Progenitor cell of endocrine pancreas (in vitro differentiated cells): ENCODE data around the gene LEUTX. TPM values are rescaled to one million over a fixed set of nuclear protein-coding genes. Genes with fewer than 3 reads are reported as not detected.
"Not testable (repeated sequence)": the region's sequence is repeated elsewhere in the genome, so short reads cannot be mapped to it uniquely, and the experiment has no call there.

Source experiments
- DNase-seq: peaks from one replicate; pipeline ENCODE4 v3.0.0; 2021; ENCODE audit warnings: low spot score; ENCODE audit not compliant: unreplicated experiment
- H3K27ac Mint-ChIP-seq: 2 replicates; pipeline ENCODE4 v1.8.0; 2021; ENCODE audit warnings: mild to moderate bottlenecking, moderate library complexity, mixed read lengths
- H3K27me3 Mint-ChIP-seq: 2 replicates; pipeline ENCODE4 v1.8.0; 2021; ENCODE audit warnings: mixed read lengths
- H3K36me3 Mint-ChIP-seq: 2 replicates; pipeline ENCODE4 v1.8.0; 2022; ENCODE audit warnings: mixed read lengths; ENCODE audit not compliant: insufficient read depth
- H3K4me1 Mint-ChIP-seq: 2 replicates; pipeline ENCODE4 v1.8.0; 2021; ENCODE audit warnings: low read depth, mixed read lengths
- H3K4me3 Mint-ChIP-seq: 2 replicates; pipeline ENCODE4 v1.8.0; 2021; ENCODE audit warnings: low read depth, mild to moderate bottlenecking, moderate library complexity, mixed read lengths
- H3K9me3 Mint-ChIP-seq: 2 replicates; pipeline ENCODE4 v1.8.0; 2021; ENCODE audit warnings: low read depth, mixed read lengths
- total RNA-seq: library from RNA; stranded (reverse); gene quantifications from 2 replicates; pipeline ENCODE4 v1.2.1, GENCODE V29; 2021
- TF ChIP-seq, protein P1 (sequence below): fragments of 200-600 bp; sonication (generic); IDR thresholded peaks from one replicate; pipeline ENCODE4 v1.5.0; 2021; ENCODE audit warnings: antibody characterized with exemption, mild to moderate bottlenecking; ENCODE audit not compliant: unreplicated experiment

Gene LEUTX
- total RNA-seq, 1 donor from 2014 or later: not detected

DNA sequence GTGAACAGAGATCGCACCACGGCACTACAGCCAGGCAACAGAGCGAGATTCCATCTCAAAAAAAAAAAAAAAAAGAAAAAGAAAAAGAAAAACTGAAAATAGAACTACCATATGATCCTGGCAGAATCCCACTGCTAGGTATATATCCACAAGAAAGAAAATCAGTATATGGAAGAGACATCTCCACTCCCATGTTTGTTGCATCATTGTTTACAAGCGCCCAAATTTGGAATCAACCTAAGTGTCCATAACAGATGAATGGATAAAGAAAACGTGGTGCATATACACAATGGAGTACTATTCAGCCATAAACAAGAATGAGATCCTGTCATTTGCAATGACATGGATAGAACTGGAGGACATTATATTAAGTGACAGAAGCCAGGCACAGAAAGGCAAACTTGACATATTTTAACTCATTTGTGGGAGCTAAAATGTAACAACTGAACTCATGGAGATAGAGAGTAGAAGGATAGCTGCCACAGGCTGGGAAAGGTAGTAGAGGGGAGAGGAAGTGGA lies 29.3 kb downstream of the LEUTX start:
- H3K4me3 Mint-ChIP-seq: no peak overlapping the region
- H3K4me1 Mint-ChIP-seq: peaks cover 2% of the 10 kb centered on the region
- peaks cover 9% of the 10 kb centered on the region for H3K27me3 Mint-ChIP-seq
- H3K9me3 Mint-ChIP-seq: no peaks in the 10 kb centered on the region
- TF ChIP-seq, protein P1, sequence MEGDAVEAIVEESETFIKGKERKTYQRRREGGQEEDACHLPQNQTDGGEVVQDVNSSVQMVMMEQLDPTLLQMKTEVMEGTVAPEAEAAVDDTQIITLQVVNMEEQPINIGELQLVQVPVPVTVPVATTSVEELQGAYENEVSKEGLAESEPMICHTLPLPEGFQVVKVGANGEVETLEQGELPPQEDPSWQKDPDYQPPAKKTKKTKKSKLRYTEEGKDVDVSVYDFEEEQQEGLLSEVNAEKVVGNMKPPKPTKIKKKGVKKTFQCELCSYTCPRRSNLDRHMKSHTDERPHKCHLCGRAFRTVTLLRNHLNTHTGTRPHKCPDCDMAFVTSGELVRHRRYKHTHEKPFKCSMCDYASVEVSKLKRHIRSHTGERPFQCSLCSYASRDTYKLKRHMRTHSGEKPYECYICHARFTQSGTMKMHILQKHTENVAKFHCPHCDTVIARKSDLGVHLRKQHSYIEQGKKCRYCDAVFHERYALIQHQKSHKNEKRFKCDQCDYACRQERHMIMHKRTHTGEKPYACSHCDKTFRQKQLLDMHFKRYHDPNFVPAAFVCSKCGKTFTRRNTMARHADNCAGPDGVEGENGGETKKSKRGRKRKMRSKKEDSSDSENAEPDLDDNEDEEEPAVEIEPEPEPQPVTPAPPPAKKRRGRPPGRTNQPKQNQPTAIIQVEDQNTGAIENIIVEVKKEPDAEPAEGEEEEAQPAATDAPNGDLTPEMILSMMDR: no peak
- no peak overlapping the region for H3K27ac Mint-ChIP-seq
- DNase-seq: no peak
- no peaks in the 10 kb centered on the region for H3K36me3 Mint-ChIP-seq

DNA sequence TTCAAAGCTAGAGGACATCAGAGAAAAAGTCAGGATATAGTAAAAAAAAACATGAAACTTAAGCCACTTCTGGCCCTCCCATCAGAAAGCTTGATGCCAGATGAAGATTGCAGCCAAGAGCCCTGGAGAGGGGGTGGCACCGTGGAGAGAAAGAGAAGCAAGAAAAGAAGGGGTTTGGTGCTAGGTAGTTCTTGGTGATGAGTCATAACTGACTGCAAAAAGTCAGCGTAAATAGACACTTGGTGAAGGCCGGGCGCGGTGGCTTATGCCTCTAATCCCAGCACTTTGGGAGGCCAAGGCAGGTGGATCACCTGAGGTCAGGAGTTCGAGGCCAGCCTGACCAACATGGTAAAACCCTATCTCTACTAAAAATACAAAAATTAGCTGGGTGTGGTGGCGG lies 30.0 kb downstream of the LEUTX start:
- H3K4me3 Mint-ChIP-seq, H3K27me3 Mint-ChIP-seq, H3K9me3 Mint-ChIP-seq, H3K4me1 Mint-ChIP-seq, DNase-seq, H3K36me3 Mint-ChIP-seq, H3K27ac Mint-ChIP-seq: not testable (repeated sequence)

DNA sequence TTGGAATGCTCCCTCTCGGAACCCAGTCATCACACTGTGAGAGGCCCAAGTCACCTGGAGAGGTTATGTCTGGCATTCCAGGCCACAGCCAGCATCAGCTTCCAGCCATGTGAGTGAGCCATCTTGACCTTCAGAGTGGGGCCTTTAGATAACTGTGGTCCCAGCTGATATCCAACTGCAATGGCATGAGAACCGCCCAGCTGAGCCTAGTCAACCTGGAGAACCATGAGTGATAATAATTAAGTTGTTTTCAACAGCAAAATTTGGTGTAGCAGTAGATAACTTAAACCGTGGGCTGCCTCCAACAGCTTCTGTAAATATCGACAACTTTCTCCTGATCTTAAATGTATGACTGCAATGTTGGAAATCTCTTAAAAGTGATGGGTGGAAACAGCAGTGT lies 30.7 kb downstream of the LEUTX start:
- Mint-ChIP-seq H3K4me1 (no peaks in the 10 kb centered on the region), H3K36me3 (no peaks in the 10 kb centered on the region), H3K27ac (no peak overlapping the region), H3K9me3 (no peaks in the 10 kb centered on the region), H3K27me3 (peaks cover 9% of the 10 kb centered on the region), H3K4me3 (no peak overlapping the region)
- TF ChIP-seq, protein P1: no peak
- DNase-seq: no peak

DNA sequence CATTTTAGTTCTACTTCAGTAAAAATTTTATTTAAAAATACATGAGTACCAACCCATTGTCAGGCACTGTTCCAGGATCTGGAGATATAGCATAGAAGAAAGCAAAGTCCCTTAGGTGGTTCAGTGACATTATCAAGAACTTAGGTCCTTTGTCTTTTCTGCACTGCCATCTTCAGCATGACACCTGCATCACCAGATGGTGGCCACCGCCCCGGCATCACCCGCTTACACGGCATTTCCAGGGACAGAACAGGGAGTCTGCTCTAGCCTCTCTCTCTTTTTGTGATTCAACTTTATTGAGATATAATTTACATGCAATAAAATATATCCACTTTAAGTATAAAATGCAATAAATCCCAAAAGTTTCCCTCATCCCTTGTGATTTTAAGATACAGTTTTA lies 31.8 kb downstream of the LEUTX start:
- Mint-ChIP-seq H3K36me3 (no peaks in the 10 kb centered on the region), H3K9me3 (no peaks in the 10 kb centered on the region), H3K27me3 (peaks cover 6% of the 10 kb centered on the region), H3K27ac (no peak overlapping the region), H3K4me3 (no peak overlapping the region), H3K4me1 (no peaks in the 10 kb centered on the region)
- DNase-seq: no peak
- TF ChIP-seq, protein P1: no peak

DNA sequence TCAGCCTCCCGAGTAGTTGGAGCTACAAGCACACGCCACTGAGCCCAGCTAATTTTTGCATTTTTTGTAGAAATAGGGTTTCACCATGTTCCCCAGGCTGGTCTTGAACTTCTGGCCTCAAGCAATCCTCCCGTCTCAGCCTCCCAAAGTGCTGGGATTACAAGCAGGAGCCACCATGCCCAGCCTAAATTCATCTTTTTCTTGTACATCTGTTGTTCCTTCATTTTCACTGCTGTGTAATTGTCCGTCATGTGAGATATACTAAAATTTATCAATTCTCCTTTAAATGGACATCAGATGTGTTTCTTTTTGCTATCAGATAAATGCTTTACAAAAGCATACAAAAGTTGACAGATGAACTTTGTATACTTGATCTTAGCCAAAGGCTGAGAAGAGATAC lies 32.4 kb downstream of the LEUTX start:
- DNase-seq: no peak
- peaks cover 2% of the 10 kb centered on the region for H3K36me3 Mint-ChIP-seq
- H3K27me3 Mint-ChIP-seq: peaks cover 6% of the 10 kb centered on the region
- no peak overlapping the region for H3K4me3 Mint-ChIP-seq
- H3K27ac Mint-ChIP-seq: no peak overlapping the region
- no peaks in the 10 kb centered on the region for H3K9me3 Mint-ChIP-seq
- H3K4me1 Mint-ChIP-seq: no peaks in the 10 kb centered on the region
- TF ChIP-seq, protein P1: no peak

DNA sequence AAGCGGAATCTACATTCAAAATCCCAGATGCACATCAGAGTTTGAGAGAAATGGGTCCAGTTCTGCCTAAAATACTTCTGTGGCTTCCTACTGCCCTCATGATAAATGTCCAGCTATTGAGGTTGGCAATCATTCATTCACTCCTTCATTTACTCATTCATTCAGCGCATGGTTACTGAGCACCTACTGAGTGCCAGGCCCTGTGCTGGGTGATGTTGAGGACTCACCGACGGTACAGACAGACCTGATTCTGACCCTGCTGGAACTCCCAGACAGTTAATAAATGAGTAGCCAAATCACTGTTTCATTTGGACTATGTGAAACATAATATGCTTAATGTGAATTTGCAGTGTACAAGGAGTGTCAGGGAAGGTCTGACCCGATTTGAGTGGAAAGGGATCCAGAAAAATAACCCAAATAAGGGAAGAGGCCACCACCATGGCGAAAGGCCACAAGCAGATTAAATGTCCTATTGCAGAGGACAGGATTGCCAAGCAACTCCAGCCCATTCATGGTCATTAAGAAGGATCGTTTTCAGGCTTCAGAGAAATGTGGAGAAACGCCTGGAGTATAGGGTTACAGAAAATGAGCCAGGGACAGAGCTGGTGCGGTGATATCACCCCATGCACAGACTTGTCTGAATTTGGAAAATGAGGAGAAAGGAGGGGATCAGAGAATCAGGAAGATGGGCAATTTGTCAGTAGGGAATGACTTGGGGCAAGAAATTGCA lies 34.8 kb downstream of the LEUTX start:
- no peaks in the 10 kb centered on the region for H3K4me1 Mint-ChIP-seq

DNA sequence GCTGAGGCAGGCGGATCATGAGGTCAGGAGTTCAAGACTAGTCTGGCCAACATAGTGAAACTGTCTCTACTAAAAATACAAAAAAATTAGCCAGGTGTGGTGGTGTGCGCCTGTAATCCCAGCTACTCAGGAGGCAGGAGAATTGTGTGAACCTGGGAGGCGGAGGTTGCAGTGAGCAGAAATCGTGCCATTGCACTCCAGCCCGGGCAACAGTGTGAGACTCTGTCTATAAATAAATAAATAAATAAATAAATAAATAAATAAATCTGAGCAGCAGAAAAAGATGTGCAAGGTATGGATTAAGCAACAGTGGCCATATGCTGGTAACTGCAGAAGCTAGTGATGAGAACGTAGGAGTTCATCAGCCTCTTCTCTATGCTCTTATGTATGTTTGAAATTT lies 35.5 kb downstream of the LEUTX start:
- not testable (repeated sequence) for H3K4me3 Mint-ChIP-seq, H3K27ac Mint-ChIP-seq, H3K9me3 Mint-ChIP-seq, H3K27me3 Mint-ChIP-seq, H3K4me1 Mint-ChIP-seq, DNase-seq, H3K36me3 Mint-ChIP-seq

More for the DNA sequence above, 34.8 kb downstream of the LEUTX start:
- Mint-ChIP-seq H3K36me3 (peaks cover 2% of the 10 kb centered on the region), H3K9me3 (no peaks in the 10 kb centered on the region), H3K27ac (no peak overlapping the region), H3K4me3 (no peak overlapping the region), H3K27me3 (no peaks in the 10 kb centered on the region)
- TF ChIP-seq, protein P1: no peak
- no peak for DNase-seq
